ENCODE results near the gene EXOC7.
"Not testable (repeated sequence)": the region's sequence is repeated elsewhere in the genome, so short reads cannot be mapped to it uniquely, and the experiment has no call there.

Gene EXOC7

GRCh38 chr17:76076146-76076764, 27.3 kb downstream of the EXOC7 start:
- no peak for DNase-seq (ENCODE audit: low read depth in 2 of 3, low spot score in 2 of 3)

- no peak for DNase-seq (ENCODE audit: low read depth in 2 of 3, low spot score in 2 of 3)
These were observed 28.0 kb downstream of the EXOC7 start for GRCh38 chr17:76075364-76076145.

GRCh38 chr17:76074390-76075363, 28.9 kb downstream of the EXOC7 start, which contains the start of gene GALR2:
Gene GALR2, plus strand, starts transcription at chr17:76074781. Its CDS starts 103 bp downstream, at chr17:76074884.
- DNase-seq (ENCODE audit: low read depth in 2 of 3, low spot score in 2 of 3): no peak

GRCh38 chr17:76072148-76072858, 31.3 kb downstream of the EXOC7 start, which contains the start of gene SRP68:
Gene SRP68, minus strand, starts transcription at chr17:76072517. Its CDS starts 26 bp downstream, at chr17:76072491.
- DNase-seq (ENCODE audit: low read depth in 2 of 3, low spot score in 2 of 3): peak; percentile 76 to 77 (median 77)

GRCh38 chr17:76071531-76072147, 31.9 kb downstream of the EXOC7 start:
- no peak for DNase-seq (ENCODE audit: low read depth in 2 of 3, low spot score in 2 of 3)

- DNase-seq (ENCODE audit: low read depth in 2 of 3, low spot score in 2 of 3): no peak
These were observed 37.8 kb downstream of the EXOC7 start for GRCh38 chr17:76065775-76066174.

GRCh38 chr17:76063875-76064546, 39.6 kb downstream of the EXOC7 start:
- DNase-seq (ENCODE audit: low read depth in 2 of 3, low spot score in 2 of 3): no peak

GRCh38 chr17:76058264-76058663, 45.3 kb downstream of the EXOC7 start:
- DNase-seq (ENCODE audit: low read depth in 2 of 3, low spot score in 2 of 3): not testable (repeated sequence)

GRCh38 chr17:76056882-76057281, 46.7 kb downstream of the EXOC7 start:
- DNase-seq (ENCODE audit: low read depth in 2 of 3, low spot score in 2 of 3): no peak

- no peak for DNase-seq (ENCODE audit: low read depth in 2 of 3, low spot score in 2 of 3)
These were observed 49.5 kb downstream of the EXOC7 start for GRCh38 chr17:76054112-76054476.

GRCh38 chr17:76053246-76054111, 50.1 kb downstream of the EXOC7 start:
- no peak for DNase-seq (ENCODE audit: low read depth in 2 of 3, low spot score in 2 of 3)

- DNase-seq (ENCODE audit: low read depth in 2 of 3, low spot score in 2 of 3): no peak
These were observed 52.0 kb downstream of the EXOC7 start for GRCh38 chr17:76051561-76051960.

GRCh38 chr17:76050538-76051467, 52.8 kb downstream of the EXOC7 start:
- no peak for DNase-seq (ENCODE audit: low read depth in 2 of 3, low spot score in 2 of 3)

GRCh38 chr17:76049836-76050537, 53.6 kb downstream of the EXOC7 start:
- DNase-seq (ENCODE audit: low read depth in 2 of 3, low spot score in 2 of 3): no peak

- no peak for DNase-seq (ENCODE audit: low read depth in 2 of 3, low spot score in 2 of 3)
These were observed 54.3 kb downstream of the EXOC7 start for GRCh38 chr17:76049239-76049638.

GRCh38 chr17:76048711-76049110, 54.9 kb downstream of the EXOC7 start:
- DNase-seq (ENCODE audit: low read depth in 2 of 3, low spot score in 2 of 3): no peak

- no peak for DNase-seq (ENCODE audit: low read depth in 2 of 3, low spot score in 2 of 3)
These were observed 55.5 kb downstream of the EXOC7 start for GRCh38 chr17:76048025-76048605.

All from activated CD8-positive, alpha-beta memory T cell treated with anti-CD3 and anti-CD28 coated beads for 48 hours (primary cell).